SK-N-MC (cell line): ENCODE measurements around the gene COG1.

Experiments
- DNase-seq: peaks from one replicate; pipeline ENCODE4 v3.0.0-alpha.2; 2011; ENCODE audit warnings: low read depth, low spot score
- H3K27ac ChIP-seq: fragments of 200-600 bp; sonication (generic); 2 replicates; pipeline ENCODE4 v1.5.1; 2016; ENCODE audit warnings: mixed run types
- H3K36me3 ChIP-seq: fragments of 200-600 bp; sonication (generic); 2 replicates; pipeline ENCODE4 v1.6.1; 2017; ENCODE audit warnings: antibody characterized with exemption, low read length, mixed read lengths; ENCODE audit not compliant: insufficient read depth
- H3K4me3 ChIP-seq: fragments of 200-600 bp; sonication (generic); 2 replicates; pipeline ENCODE4 v1.5.1; 2016
- H3K9ac ChIP-seq: fragments of 200-600 bp; sonication (generic); 2 replicates; pipeline ENCODE4 v1.8.0; 2017; ENCODE audit warnings: mixed run types, mixed read lengths; ENCODE audit not compliant: insufficient read length
- H3K9me3 ChIP-seq: fragments of 200-600 bp; sonication (generic); 2 replicates; pipeline ENCODE4 v1.6.1; 2017; ENCODE audit warnings: low read depth, mild to moderate bottlenecking, antibody characterized with exemption, low read length, moderate library complexity, mixed read lengths
- EZH2 ChIP-seq: fragments of 200-600 bp; sonication (generic); IDR thresholded peaks from one replicate; pipeline ENCODE4 v1.6.1; 2017; ENCODE audit warnings: antibody characterized with exemption
- FOXP2 ChIP-seq: optimal IDR thresholded peaks from 2 replicates; pipeline ENCODE3; 2011; ENCODE audit warnings: mild to moderate bottlenecking, moderate library complexity; ENCODE audit not compliant: insufficient read depth; ENCODE audit errors: extremely low read length, control extremely low read depth
- POLR2AphosphoS5 ChIP-seq: IDR thresholded peaks from 2 replicates; pipeline ENCODE4 v1.6.1; 2012; ENCODE audit warnings: mild to moderate bottlenecking, low read depth, low read length, borderline replicate concordance

The COG1 gene

DNA sequence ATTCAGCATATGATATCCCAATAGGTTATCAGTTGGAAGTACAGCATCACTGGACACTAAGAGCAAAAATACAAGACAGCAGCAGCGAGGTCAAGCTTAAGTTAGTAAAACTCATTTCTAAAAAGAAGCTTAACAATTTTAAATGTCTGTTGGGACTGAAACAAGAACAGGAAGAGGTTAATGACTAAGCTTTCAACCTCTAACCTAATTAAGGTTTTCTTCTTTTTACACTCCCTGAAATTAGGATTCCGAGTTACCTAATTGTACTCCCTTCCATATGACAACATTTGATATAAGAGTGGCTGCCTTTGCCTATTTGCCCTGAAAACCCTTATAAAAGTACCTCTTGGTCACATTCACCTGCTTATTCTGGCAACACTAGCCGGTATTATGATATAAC is 34.5 kb downstream of the COG1 start:
- Histone ChIP-seq H3K9me3 (no peaks in the 10 kb centered on the region), H3K9ac (peak overlapping the region; percentile 44), H3K36me3 (peaks cover 3% of the 10 kb centered on the region; the same call in 1 of the 2 replicates), H3K27ac (peak overlapping the region; percentile 81), H3K4me3 (no peak overlapping the region)
- no peak for TF ChIP-seq POLR2AphosphoS5
- DNase-seq: no peak

DNA sequence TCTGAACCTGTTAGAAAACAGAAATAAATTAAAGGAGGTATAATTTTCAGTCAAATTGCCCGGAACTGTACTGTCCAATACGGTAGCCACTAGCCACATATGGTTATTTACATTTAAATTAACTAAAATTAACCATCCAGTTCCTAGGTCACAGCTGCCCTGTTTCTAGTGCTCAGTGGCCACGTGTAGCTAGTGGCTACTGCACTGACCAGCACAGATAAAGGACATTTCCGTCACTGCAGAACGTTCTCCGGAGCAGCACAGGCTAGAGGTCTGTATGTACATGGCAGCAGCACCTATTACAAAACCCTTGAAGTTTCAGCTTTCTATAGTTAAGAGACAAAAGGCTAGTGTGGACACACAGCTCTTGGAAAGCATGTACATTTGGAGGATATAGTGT is 35.1 kb downstream of the COG1 start:
- no peaks in the 10 kb centered on the region for H3K9me3 ChIP-seq
- TF ChIP-seq POLR2AphosphoS5: no peak
- no peak for TF ChIP-seq FOXP2
- H3K4me3 ChIP-seq: no peak overlapping the region
- H3K9ac ChIP-seq: no peak overlapping the region
- 0 out of 2 replicates have a peak overlapping the region, but pooled peaks have one; percentile 28 for H3K27ac ChIP-seq
- no peak for DNase-seq
- peaks cover 3% of the 10 kb centered on the region; the same call in 1 of the 2 replicates for H3K36me3 ChIP-seq

DNA sequence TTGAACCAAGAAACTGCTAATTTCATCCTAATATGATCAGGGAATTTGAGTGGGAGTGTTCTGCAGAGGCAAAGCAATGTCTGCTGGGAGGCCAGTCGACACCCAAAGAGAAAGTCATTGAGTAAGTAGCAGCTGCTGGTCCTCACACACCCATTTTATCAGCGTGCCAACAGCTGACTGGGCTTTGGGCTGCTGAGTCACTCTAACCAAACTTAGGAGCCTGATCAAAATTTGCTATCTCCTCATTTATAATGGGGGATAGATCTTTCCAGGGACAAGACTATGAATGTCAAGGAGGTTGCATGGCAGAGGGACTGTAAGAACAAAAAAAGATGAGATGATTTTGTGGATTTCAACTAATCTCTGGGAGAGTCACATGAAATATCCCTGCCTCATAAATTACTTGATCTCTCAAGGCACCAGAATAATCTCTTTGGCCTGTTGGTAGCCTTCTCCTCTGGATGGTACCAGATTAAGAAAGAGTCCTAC is 35.9 kb downstream of the COG1 start:
- Histone ChIP-seq H3K36me3 (peaks cover 3% of the 10 kb centered on the region; the same call in 1 of the 2 replicates), H3K27ac (peak overlapping the region; percentile 62; the same call in 1 of the 2 replicates), H3K4me3 (no peak overlapping the region), H3K9me3 (no peaks in the 10 kb centered on the region), H3K9ac (peak overlapping the region; percentile 33)
- DNase-seq: no peak
- TF ChIP-seq EZH2: no peak
- no peak for TF ChIP-seq FOXP2
- no peak for TF ChIP-seq POLR2AphosphoS5

DNA sequence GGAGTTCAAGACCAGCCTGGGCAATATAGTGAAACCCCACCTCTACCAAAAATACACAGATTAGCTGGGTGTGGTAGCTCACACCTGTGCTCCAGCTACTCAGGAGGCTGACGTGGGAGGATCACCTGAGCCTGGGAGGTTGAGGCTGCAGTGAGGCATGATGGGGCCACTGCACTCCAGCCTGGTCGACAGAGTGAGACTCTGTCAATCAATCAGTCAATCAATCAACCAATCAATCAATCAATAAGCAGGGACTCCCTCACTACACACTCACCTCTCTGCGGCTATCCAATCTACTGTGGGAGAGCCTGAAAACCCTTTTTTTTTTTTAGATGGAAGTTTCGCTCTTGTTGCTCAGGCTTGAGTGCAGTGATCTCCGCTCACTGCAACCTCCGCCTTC is 37.2 kb downstream of the COG1 start:
- no peak overlapping the region for H3K27ac ChIP-seq
- TF ChIP-seq FOXP2 (no peak), POLR2AphosphoS5 (no peak), EZH2 (no peak)
- peaks cover 11% of the 10 kb centered on the region for H3K36me3 ChIP-seq
- H3K4me3 ChIP-seq: no peak overlapping the region
- no peak for DNase-seq
- no peak overlapping the region for H3K9ac ChIP-seq
- no peaks in the 10 kb centered on the region for H3K9me3 ChIP-seq

DNA sequence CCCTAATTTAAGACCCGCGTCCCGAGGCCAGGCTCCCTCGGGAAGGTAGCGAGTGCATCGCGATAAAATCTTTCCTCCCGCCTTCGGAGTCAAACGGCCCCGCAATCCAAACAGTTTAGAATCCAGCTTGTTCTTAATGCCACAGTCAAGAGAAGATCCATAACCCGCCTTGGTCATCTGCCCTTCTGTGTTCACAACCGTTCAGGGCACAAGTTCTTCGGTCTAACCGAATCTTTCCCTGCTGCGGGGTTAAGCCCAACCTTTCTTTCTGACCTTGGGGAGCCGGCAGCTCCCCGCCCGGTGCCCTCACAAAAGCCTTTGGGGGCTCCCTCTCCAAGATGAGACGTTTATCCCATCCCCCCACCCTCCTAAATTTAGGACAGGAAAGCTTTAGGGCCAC is 38.5 kb downstream of the COG1 start:
- peak overlapping the region; percentile 94 for H3K9ac ChIP-seq
- TF ChIP-seq POLR2AphosphoS5: no peak
- no peak for TF ChIP-seq EZH2
- no peak for DNase-seq
- peak overlapping the region; percentile 84 for H3K4me3 ChIP-seq
- H3K9me3 ChIP-seq: no peaks in the 10 kb centered on the region
- H3K27ac ChIP-seq: no peak overlapping the region
- H3K36me3 ChIP-seq: peaks cover 21% of the 10 kb centered on the region

DNA sequence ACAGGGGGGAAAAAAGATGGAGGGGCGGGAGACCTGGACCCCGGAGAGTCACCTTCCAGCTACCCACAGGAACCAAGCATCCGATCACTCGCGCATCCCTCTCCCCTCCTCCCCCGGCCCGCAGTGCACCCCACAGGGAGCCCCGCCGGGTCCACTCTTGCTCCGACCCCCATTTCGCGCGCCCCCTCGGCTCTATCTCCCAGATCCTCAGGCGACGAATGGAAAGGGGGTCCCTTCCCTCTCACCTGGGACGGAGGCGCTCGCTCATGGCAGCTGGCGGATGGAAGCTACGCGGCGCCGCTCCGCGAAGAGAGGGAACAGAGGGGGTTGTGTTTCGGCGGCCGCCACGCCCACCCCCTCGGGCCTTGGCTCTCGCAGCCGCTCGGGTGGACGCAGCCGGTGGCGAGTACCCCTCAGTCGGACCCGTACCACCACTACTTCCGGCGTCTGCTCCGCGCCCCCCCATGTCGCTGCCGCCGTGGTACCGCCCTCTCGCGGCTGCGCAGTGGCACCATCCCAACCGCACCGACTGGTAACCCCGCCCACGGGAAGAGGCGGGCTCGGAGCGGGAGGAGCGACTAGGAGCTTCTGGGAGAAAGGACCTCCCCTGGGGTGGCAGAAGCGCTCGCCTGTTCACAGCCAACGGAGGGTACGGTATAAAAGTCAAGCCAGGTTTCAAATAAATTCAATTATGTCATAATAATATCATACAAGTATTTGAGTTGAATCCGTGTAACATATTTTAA is 39.2 kb downstream of the COG1 start:
- Histone ChIP-seq H3K9ac (peak overlapping the region; percentile 94), H3K9me3 (no peaks in the 10 kb centered on the region), H3K4me3 (peak overlapping the region; percentile 84), H3K27ac (peak overlapping the region; percentile 84), H3K36me3 (peaks cover 28% of the 10 kb centered on the region)
- TF ChIP-seq EZH2 (no peak), FOXP2 (peak; percentile 75), POLR2AphosphoS5 (peak; percentile 62; the same call in 1 of the 2 replicates)
- DNase-seq: peak; percentile 66

DNA sequence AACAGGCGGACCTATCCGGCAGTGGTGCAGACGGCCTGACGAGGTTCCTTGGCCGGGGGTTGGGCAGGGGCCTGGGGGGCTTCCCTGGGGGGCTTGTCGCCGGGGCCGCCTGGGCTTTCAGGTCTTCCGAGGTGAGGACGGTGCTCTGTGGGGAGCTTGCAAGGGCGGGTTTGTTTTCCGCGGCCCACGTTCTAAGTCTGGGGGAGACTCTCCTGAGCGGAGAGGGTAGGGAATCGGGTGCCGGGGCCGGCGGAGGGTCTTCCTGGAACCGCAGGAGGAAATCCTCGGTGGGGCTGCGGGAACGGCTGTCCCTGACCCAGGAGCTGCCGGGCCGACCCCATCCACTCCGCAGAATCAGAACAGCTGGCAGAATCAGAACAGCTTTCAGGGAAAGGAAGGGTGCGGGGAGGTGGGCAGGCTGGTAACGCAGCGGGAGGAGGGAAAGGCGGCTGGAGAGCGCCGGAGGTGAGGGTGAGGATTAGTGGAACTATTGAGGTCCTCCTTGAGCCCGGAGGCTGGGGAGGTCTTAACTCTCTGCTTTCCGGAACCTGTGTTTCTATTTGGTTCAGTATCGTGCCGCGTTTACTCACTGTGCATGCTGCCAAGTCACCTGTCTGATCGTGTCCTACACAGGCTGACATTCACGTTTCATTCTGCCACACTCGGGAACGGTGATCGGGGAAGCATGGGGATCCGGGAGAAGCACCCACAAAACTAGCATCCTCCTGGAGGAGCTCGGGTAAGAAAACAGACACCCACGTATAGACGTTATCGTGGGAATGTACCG is 39.9 kb downstream of the COG1 start:
- no peak for DNase-seq
- H3K9me3 ChIP-seq: no peaks in the 10 kb centered on the region
- H3K9ac ChIP-seq: peak overlapping the region; percentile 94
- H3K27ac ChIP-seq: peak overlapping the region; percentile 84
- H3K36me3 ChIP-seq: peaks cover 34% of the 10 kb centered on the region
- H3K4me3 ChIP-seq: peak overlapping the region; percentile 84
- TF ChIP-seq EZH2: no peak
- peak; percentile 6; the same call in 1 of the 2 replicates for TF ChIP-seq POLR2AphosphoS5
- TF ChIP-seq FOXP2: no peak

DNA sequence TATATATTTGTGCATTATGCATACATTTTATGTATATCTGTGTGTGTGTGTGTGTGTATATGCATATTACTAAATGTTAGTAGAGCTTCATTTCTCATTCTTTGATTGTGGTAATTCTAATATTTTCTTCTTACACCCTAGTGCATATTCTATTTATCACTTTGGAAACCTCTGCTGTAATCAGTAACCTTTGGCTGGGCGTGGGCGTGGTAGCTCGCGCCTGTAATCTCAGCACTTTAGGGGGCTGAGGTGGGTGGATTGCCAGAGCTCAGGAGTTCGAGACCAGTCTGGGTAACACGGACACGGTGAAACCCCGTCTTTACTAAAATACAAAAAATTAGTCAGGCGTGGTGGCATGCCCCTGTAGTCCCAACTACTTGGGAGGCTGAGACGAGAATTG is 41.9 kb downstream of the COG1 start:
- DNase-seq: no peak
- no peak for TF ChIP-seq EZH2
- TF ChIP-seq FOXP2: no peak
- H3K9me3 ChIP-seq: no peaks in the 10 kb centered on the region
- peaks cover 34% of the 10 kb centered on the region for H3K36me3 ChIP-seq
- no peak overlapping the region for H3K9ac ChIP-seq
- no peak overlapping the region for H3K27ac ChIP-seq
- no peak overlapping the region for H3K4me3 ChIP-seq
